WTC11 (cell line): ENCODE results near the gene EMC10. TPM values are rescaled to one million over a fixed set of nuclear protein-coding genes. Genes with fewer than 3 reads are reported as not detected.
A peak's percentile ranks its signal among the peaks of the same experiment; 100 is the strongest.

Source experiments
- ATAC-seq: fragments of 200-7000 bp; cut with Tn5 transposase; 2 replicates; pipeline ENCODE4 v1.10.0; 2021; ENCODE audit warnings: mild to moderate bottlenecking, moderate library complexity
- CTCF ChIA-PET: fragments of 300-600 bp; sonication (Branson Sonifier 250); formaldehyde crosslinking; loops from one replicate; lab custom pipeline; 2021; ENCODE audit warnings: antibody characterized with exemption; lab: Charles Lee
- POLR2A ChIA-PET: fragments of 350-600 bp; sonication (Branson Sonifier 250); formaldehyde crosslinking; loops from one replicate; lab custom pipeline; 2021; ENCODE audit warnings: antibody characterized with exemption; lab: Charles Lee
- DNase-seq: peaks from one replicate; pipeline ENCODE4 v3.0.0; 2021; ENCODE audit warnings: low spot score
- H3K27ac Mint-ChIP-seq: 2 replicates; pipeline ENCODE4 v1.8.0; 2021; ENCODE audit warnings: mixed read lengths
- H3K27me3 Mint-ChIP-seq: 2 replicates; pipeline ENCODE4 v1.8.0; 2021; ENCODE audit warnings: low read depth, mild to moderate bottlenecking, moderate library complexity, mixed read lengths
- H3K36me3 Mint-ChIP-seq: 2 replicates; pipeline ENCODE4 v1.8.0; 2021; ENCODE audit warnings: mixed read lengths
- H3K4me1 Mint-ChIP-seq: 2 replicates; pipeline ENCODE4 v1.8.0; 2022; ENCODE audit warnings: mixed read lengths
- H3K4me3 Mint-ChIP-seq: 2 replicates; pipeline ENCODE4 v1.8.0; 2021; ENCODE audit warnings: mild to moderate bottlenecking, moderate library complexity, mixed read lengths
- H3K9me3 Mint-ChIP-seq: 2 replicates; pipeline ENCODE4 v1.8.0; 2021; ENCODE audit warnings: mixed read lengths
- CREB1 ChIP-seq: sonication (generic); formaldehyde crosslinking; IDR thresholded peaks from 2 replicates; pipeline ENCODE4 v1.8.0; 2023; ENCODE audit warnings: mild to moderate bottlenecking, missing genetic modification reagents
- ETV6 ChIP-seq: sonication (generic); formaldehyde crosslinking; IDR thresholded peaks from 2 replicates; pipeline ENCODE4 v1.8.1; 2022; ENCODE audit warnings: mild to moderate bottlenecking, missing genetic modification reagents
- FOXP1 ChIP-seq: sonication (generic); formaldehyde crosslinking; IDR thresholded peaks from 2 replicates; pipeline ENCODE4 v1.8.0; 2022; ENCODE audit warnings: missing genetic modification reagents, mild to moderate bottlenecking, moderate library complexity, borderline replicate concordance
- GRHL2 ChIP-seq: fragments of 250-450 bp; sonication (Bioruptor Pico); IDR thresholded peaks from 2 replicates; pipeline ENCODE4 v1.8.0; 2022; ENCODE audit warnings: mild to moderate bottlenecking, moderate library complexity; ENCODE audit not compliant: insufficient replicate concordance, severe bottlenecking
- JAZF1 ChIP-seq: fragments of 250-450 bp; sonication (Bioruptor Pico); IDR thresholded peaks from 2 replicates; pipeline ENCODE4 v1.9.0; 2021; ENCODE audit warnings: moderate library complexity, mild to moderate bottlenecking, inconsistent platforms
- NFYB ChIP-seq: sonication (generic); formaldehyde crosslinking; conservative IDR thresholded peaks from 2 replicates; pipeline ENCODE4 v1.8.0; 2022; ENCODE audit warnings: low read depth, missing genetic modification reagents
- NR3C1 ChIP-seq: sonication (generic); formaldehyde crosslinking; conservative IDR thresholded peaks from 2 replicates; pipeline ENCODE4 v1.8.1; 2023; ENCODE audit warnings: low read depth, mild to moderate bottlenecking, missing genetic modification reagents
- SMAD4 ChIP-seq: sonication (generic); formaldehyde crosslinking; IDR thresholded peaks from 2 replicates; pipeline ENCODE4 v1.8.0; 2022; ENCODE audit warnings: mild to moderate bottlenecking, missing genetic modification reagents
- ZNF138 ChIP-seq: sonication (generic); formaldehyde crosslinking; conservative IDR thresholded peaks from 2 replicates; pipeline ENCODE4 v1.8.1; 2022; ENCODE audit warnings: mild to moderate bottlenecking, moderate library complexity, missing genetic modification reagents
- ZNF317 ChIP-seq: sonication (generic); formaldehyde crosslinking; IDR thresholded peaks from 2 replicates; pipeline ENCODE4 v1.8.1; 2023; ENCODE audit warnings: low read depth, mild to moderate bottlenecking, moderate library complexity, missing genetic modification reagents, borderline replicate concordance
- ZNF396 ChIP-seq: fragments of 250-450 bp; sonication (Bioruptor Pico); IDR thresholded peaks from 2 replicates; pipeline ENCODE4 v1.8.0; 2021; ENCODE audit warnings: mild to moderate bottlenecking, moderate library complexity, borderline replicate concordance
- ZNF423 ChIP-seq: fragments of 250-450 bp; sonication (Bioruptor Pico); IDR thresholded peaks from 2 replicates; pipeline ENCODE4 v2.1.2; 2022; ENCODE audit warnings: mild to moderate bottlenecking, moderate library complexity
- total RNA-seq: library from RNA; stranded (reverse); gene quantifications from 3 replicates; pipeline ENCODE4 v1.2.3, GENCODE V29; 2021
- TF ChIP-seq, protein P1 (sequence below): sonication (generic); formaldehyde crosslinking; IDR thresholded peaks from 2 replicates; pipeline ENCODE4 v1.8.0; 2023; ENCODE audit warnings: mild to moderate bottlenecking, missing genetic modification reagents
- TF ChIP-seq, protein P2 (sequence below): fragments of 250-450 bp; sonication (Bioruptor Pico); conservative IDR thresholded peaks from 2 replicates; pipeline ENCODE4 v1.9.0; 2021; ENCODE audit warnings: mild to moderate bottlenecking
- TF ChIP-seq, protein P3 (sequence below): sonication (generic); formaldehyde crosslinking; IDR thresholded peaks from 2 replicates; pipeline ENCODE4 v1.8.1; 2022; ENCODE audit warnings: missing genetic modification reagents, borderline replicate concordance
- TF ChIP-seq, protein P4 (sequence below): sonication (generic); formaldehyde crosslinking; IDR thresholded peaks from 2 replicates; pipeline ENCODE4 v1.8.0; 2022; ENCODE audit warnings: missing genetic modification reagents
- TF ChIP-seq, protein P5 (sequence below): fragments of 250-450 bp; sonication (Bioruptor Pico); IDR thresholded peaks from 2 replicates; pipeline ENCODE4 v1.8.0; 2021; ENCODE audit warnings: mild to moderate bottlenecking
- TF ChIP-seq, protein P6 (sequence below): sonication (generic); formaldehyde crosslinking; IDR thresholded peaks from 2 replicates; pipeline ENCODE4 v1.8.1; 2023; ENCODE audit warnings: mild to moderate bottlenecking, missing genetic modification reagents, moderate library complexity
- TF ChIP-seq, protein P7 (sequence below): sonication (generic); formaldehyde crosslinking; IDR thresholded peaks from 2 replicates; pipeline ENCODE4 v1.8.1; 2022; ENCODE audit warnings: mild to moderate bottlenecking, missing genetic modification reagents, moderate library complexity, borderline replicate concordance

EMC10 gene
- total RNA-seq, 1 experiment from 2014 or later: 114 TPM

DNA sequence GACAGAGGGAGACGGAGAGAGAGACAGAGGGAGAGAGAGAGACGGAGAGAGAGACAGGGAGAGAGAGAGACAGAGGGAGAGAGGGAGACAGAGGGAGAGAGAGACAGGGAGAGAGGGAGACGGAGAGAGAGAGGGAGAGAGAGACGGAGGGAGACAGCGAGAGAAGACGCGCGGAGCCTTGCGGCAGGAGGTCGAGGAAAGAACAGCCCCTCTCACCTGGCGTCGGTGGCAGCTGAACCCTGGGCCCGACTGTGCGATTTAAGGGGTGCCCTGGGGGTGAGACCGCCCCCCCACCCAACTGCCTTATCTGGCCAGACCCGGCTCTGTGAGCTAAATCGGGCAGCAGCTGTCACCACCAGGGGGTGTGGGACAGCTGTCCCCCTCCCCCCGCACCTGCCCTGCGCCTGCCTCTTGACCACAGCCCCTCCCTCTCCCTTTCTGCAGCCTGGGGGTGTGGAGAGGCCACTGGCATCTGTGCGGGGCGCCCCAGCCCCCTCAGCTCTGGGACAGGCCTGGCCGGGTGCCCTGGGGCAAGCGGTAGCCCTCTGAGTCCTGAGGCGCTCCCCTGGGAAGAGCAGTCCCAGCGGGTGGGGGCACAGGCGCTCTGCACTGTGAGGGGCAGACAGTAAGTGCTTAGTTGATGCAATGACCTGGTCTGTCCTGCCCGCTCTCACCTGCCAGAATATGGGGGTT lies 23.9 kb downstream of the EMC10 start:
- peaks cover 3% of the 10 kb centered on the region; the same call in 1 of the 2 replicates for H3K4me1 Mint-ChIP-seq
- H3K4me3 Mint-ChIP-seq: no peak overlapping the region
- TF ChIP-seq SMAD4 (CRISPR knock-in tag): no peak
- TF ChIP-seq FOXP1 (CRISPR knock-in tag): 0 out of 2 replicates have a peak, but pooled peaks have one; percentile 44
- TF ChIP-seq ETV6: no peak
- TF ChIP-seq, protein P1, sequence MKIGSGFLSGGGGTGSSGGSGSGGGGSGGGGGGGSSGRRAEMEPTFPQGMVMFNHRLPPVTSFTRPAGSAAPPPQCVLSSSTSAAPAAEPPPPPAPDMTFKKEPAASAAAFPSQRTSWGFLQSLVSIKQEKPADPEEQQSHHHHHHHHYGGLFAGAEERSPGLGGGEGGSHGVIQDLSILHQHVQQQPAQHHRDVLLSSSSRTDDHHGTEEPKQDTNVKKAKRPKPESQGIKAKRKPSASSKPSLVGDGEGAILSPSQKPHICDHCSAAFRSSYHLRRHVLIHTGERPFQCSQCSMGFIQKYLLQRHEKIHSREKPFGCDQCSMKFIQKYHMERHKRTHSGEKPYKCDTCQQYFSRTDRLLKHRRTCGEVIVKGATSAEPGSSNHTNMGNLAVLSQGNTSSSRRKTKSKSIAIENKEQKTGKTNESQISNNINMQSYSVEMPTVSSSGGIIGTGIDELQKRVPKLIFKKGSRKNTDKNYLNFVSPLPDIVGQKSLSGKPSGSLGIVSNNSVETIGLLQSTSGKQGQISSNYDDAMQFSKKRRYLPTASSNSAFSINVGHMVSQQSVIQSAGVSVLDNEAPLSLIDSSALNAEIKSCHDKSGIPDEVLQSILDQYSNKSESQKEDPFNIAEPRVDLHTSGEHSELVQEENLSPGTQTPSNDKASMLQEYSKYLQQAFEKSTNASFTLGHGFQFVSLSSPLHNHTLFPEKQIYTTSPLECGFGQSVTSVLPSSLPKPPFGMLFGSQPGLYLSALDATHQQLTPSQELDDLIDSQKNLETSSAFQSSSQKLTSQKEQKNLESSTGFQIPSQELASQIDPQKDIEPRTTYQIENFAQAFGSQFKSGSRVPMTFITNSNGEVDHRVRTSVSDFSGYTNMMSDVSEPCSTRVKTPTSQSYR: 0 out of 2 replicates have a peak, but pooled peaks have one; percentile 47
- TF ChIP-seq, protein P2, sequence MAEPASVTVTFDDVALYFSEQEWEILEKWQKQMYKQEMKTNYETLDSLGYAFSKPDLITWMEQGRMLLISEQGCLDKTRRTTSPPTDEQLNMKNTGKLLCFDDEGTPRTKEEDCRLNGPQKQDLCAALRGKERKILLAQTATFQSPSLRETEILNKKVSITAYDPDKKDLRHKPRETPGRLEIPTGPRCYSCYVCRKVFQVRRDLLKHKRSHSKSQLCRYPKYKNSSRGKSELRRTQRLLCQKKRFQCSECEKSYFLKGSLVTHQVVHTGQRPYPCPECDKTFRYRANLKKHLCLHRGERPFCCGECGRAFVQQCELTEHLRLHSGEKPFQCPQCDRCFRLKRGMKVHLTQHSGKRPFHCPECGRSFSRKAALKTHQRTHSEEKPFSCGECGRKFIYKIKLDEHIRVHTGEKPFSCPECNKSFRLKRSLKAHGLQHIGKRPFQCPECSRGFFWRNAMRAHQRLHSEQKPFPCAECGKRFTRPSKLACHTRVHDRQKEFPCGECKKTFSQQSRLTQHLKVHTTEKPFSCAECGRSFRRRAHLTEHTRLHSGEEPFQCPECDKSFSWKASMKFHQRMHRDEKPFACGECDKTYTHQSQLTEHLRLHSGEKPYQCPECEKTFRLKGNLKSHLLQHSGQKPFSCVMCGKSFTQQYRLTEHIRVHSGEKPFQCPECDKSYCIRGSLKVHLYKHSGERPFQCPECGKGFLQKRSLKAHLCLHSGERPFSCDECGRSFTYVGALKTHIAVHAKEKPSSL: no peak
- TF ChIP-seq ZNF423 (CRISPR knock-in tag): peak; percentile 73
- no peak for TF ChIP-seq GRHL2 (CRISPR knock-in tag)
- TF ChIP-seq, protein P3, sequence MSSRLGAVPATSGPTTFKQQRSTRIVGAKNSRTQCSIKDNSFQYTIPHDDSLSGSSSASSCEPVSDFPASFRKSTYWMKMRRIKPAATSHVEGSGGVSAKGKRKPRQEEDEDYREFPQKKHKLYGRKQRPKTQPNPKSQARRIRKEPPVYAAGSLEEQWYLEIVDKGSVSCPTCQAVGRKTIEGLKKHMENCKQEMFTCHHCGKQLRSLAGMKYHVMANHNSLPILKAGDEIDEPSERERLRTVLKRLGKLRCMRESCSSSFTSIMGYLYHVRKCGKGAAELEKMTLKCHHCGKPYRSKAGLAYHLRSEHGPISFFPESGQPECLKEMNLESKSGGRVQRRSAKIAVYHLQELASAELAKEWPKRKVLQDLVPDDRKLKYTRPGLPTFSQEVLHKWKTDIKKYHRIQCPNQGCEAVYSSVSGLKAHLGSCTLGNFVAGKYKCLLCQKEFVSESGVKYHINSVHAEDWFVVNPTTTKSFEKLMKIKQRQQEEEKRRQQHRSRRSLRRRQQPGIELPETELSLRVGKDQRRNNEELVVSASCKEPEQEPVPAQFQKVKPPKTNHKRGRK (CRISPR knock-in tag): no peak
- TF ChIP-seq CREB1 (CRISPR knock-in tag): no peak
- TF ChIP-seq, all 79 proteins: peak for 3
- Mint-ChIP-seq H3K27me3 (peaks cover 28% of the 10 kb centered on the region), H3K36me3 (no peaks in the 10 kb centered on the region), H3K9me3 (no peaks in the 10 kb centered on the region), H3K27ac (no peak overlapping the region)
- ATAC-seq (peak; percentile 54), DNase-seq (peak; percentile 44)
- ChIA-PET POLR2A (interaction anchor here (1.0 kb wide), 1 partner anchor 98 kb away, joined by 3 read pairs; no protein-coding TSS in a partner anchor), CTCF (interaction anchor here (0.6 to 2.4 kb wide), 14 partner anchors 9 to 457 kb away, joined by 3 to 12 read pairs (median 4); partner anchors contain the start of genes JOSD2 and KCNC3)

DNA sequence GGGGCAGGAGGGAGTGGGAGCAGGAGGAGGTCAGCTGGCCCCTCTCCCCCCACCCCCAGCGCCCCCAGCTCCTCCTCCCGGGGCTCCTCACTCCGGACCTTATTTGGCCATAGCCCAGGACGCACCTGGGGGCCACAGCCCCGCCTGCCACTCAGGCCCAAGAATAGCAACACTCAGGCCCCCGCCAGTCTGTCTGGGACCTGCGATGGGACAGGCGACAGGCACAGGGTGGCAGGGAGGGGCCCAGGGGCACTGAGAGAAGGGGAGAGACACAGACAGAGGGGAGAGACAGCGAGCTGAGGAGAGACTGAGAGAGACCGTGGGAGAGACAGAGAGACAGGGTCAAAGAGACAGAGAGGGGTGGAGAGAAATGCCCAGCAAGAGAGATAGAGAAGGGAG lies 24.4 kb downstream of the EMC10 start:
- H3K27me3 Mint-ChIP-seq: peaks cover 22% of the 10 kb centered on the region
- no peak overlapping the region for H3K27ac Mint-ChIP-seq
- no peaks in the 10 kb centered on the region for H3K9me3 Mint-ChIP-seq
- no peak overlapping the region for H3K4me3 Mint-ChIP-seq
- ChIA-PET CTCF (interaction anchor here (0.6 to 2.4 kb wide), 13 partner anchors 8 to 172 kb away, joined by 3 to 12 read pairs (median 4); partner anchors contain the start of genes JOSD2 and KCNC3), POLR2A (interaction anchor here (1.0 kb wide), 1 partner anchor 98 kb away, joined by 3 read pairs; no protein-coding TSS in a partner anchor)
- no peak; the same call in 1 of the 2 replicates for ATAC-seq
- H3K4me1 Mint-ChIP-seq: peaks cover 3% of the 10 kb centered on the region; the same call in 1 of the 2 replicates
- no peaks in the 10 kb centered on the region for H3K36me3 Mint-ChIP-seq
- DNase-seq: no peak
- TF ChIP-seq JAZF1 (CRISPR knock-in tag): no peak
- TF ChIP-seq, protein P4, sequence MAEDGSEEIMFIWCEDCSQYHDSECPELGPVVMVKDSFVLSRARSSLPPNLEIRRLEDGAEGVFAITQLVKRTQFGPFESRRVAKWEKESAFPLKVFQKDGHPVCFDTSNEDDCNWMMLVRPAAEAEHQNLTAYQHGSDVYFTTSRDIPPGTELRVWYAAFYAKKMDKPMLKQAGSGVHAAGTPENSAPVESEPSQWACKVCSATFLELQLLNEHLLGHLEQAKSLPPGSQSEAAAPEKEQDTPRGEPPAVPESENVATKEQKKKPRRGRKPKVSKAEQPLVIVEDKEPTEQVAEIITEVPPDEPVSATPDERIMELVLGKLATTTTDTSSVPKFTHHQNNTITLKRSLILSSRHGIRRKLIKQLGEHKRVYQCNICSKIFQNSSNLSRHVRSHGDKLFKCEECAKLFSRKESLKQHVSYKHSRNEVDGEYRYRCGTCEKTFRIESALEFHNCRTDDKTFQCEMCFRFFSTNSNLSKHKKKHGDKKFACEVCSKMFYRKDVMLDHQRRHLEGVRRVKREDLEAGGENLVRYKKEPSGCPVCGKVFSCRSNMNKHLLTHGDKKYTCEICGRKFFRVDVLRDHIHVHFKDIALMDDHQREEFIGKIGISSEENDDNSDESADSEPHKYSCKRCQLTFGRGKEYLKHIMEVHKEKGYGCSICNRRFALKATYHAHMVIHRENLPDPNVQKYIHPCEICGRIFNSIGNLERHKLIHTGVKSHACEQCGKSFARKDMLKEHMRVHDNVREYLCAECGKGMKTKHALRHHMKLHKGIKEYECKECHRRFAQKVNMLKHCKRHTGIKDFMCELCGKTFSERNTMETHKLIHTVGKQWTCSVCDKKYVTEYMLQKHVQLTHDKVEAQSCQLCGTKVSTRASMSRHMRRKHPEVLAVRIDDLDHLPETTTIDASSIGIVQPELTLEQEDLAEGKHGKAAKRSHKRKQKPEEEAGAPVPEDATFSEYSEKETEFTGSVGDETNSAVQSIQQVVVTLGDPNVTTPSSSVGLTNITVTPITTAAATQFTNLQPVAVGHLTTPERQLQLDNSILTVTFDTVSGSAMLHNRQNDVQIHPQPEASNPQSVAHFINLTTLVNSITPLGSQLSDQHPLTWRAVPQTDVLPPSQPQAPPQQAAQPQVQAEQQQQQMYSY (CRISPR knock-in tag): no peak
- TF ChIP-seq, protein P5, sequence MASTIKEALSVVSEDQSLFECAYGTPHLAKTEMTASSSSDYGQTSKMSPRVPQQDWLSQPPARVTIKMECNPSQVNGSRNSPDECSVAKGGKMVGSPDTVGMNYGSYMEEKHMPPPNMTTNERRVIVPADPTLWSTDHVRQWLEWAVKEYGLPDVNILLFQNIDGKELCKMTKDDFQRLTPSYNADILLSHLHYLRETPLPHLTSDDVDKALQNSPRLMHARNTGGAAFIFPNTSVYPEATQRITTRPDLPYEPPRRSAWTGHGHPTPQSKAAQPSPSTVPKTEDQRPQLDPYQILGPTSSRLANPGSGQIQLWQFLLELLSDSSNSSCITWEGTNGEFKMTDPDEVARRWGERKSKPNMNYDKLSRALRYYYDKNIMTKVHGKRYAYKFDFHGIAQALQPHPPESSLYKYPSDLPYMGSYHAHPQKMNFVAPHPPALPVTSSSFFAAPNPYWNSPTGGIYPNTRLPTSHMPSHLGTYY (CRISPR knock-in tag): no peak
- TF ChIP-seq NFYB (CRISPR knock-in tag): no peak
- TF ChIP-seq ZNF396 (CRISPR knock-in tag): no peak
- no peak for TF ChIP-seq ZNF138 (CRISPR knock-in tag)
- TF ChIP-seq, protein P6, sequence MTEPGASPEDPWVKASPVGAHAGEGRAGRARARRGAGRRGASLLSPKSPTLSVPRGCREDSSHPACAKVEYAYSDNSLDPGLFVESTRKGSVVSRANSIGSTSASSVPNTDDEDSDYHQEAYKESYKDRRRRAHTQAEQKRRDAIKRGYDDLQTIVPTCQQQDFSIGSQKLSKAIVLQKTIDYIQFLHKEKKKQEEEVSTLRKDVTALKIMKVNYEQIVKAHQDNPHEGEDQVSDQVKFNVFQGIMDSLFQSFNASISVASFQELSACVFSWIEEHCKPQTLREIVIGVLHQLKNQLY (CRISPR knock-in tag): no peak
- TF ChIP-seq, protein P7, sequence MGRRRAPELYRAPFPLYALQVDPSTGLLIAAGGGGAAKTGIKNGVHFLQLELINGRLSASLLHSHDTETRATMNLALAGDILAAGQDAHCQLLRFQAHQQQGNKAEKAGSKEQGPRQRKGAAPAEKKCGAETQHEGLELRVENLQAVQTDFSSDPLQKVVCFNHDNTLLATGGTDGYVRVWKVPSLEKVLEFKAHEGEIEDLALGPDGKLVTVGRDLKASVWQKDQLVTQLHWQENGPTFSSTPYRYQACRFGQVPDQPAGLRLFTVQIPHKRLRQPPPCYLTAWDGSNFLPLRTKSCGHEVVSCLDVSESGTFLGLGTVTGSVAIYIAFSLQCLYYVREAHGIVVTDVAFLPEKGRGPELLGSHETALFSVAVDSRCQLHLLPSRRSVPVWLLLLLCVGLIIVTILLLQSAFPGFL (CRISPR knock-in tag): no peak
- no peak for TF ChIP-seq NR3C1 (CRISPR knock-in tag)
- no peak for TF ChIP-seq ZNF317 (CRISPR knock-in tag)
